GM12874 (cell line): Measurements from ENCODE around the gene DNAJC6.

Experiments
- CTCF ChIP-seq: IDR thresholded peaks from 2 replicates; pipeline ENCODE4 v1.5.1; 2011; ENCODE audit warnings: low read depth, mild to moderate bottlenecking, control low read depth, low read length, moderate library complexity; ENCODE audit not compliant: insufficient read depth

The DNAJC6 gene

GRCh38 chr1:65409816-65410326 is 100.5 kb downstream of the DNAJC6 start:
- TF ChIP-seq CTCF = no peak

GRCh38 chr1:65412256-65412983 is 103.1 kb downstream of the DNAJC6 start:
- TF ChIP-seq CTCF = no peak

GRCh38 chr1:65412984-65413375 is 103.6 kb downstream of the DNAJC6 start:
- TF ChIP-seq CTCF = no peak

GRCh38 chr1:65414538-65414937 is 105.2 kb downstream of the DNAJC6 start:
- no peak for TF ChIP-seq CTCF

- no peak for TF ChIP-seq CTCF
These were observed 107.4 kb downstream of the DNAJC6 start for GRCh38 chr1:65416767-65417166.

- no peak for TF ChIP-seq CTCF
These were observed 108.4 kb downstream of the DNAJC6 start for GRCh38 chr1:65417729-65418128.

- TF ChIP-seq CTCF = no peak
These were observed 109.3 kb downstream of the DNAJC6 start for GRCh38 chr1:65418522-65419185.
